Keratinocyte (primary cell): ENCODE measurements around the gene ENKUR. TPM values are rescaled to one million over a fixed set of nuclear protein-coding genes. Genes with fewer than 3 reads are reported as not detected.

Experiments
- DNase-seq: peaks from one replicate; pipeline ENCODE4 v3.0.0-alpha.2; 2011; ENCODE audit warnings: low read depth, missing footprints, low spot score
- FAIRE-seq: peaks from 2 replicates; lab custom pipeline; 2011; peaks lifted over from hg19 to GRCh38; lab: Jason Lieb, UNC
- H2AFZ ChIP-seq: 2 replicates; pipeline ENCODE4 v1.6.0; 2012; ENCODE audit warnings: low read length, control low read depth, inconsistent platforms; ENCODE audit not compliant: control insufficient read depth
- H3K27ac ChIP-seq: 2 replicates; pipeline ENCODE4 v1.5.1; 2011; ENCODE audit warnings: low read length; ENCODE audit not compliant: control insufficient read depth, insufficient read depth
- H3K27me3 ChIP-seq: 3 replicates; pipeline ENCODE4 v1.6.0; 2011; ENCODE audit warnings: low read length; ENCODE audit not compliant: control insufficient read depth, insufficient read depth; ENCODE audit errors: extremely low read depth
- H3K36me3 ChIP-seq, 2 experiments: 2 replicates in 1 of 2; 3 replicates in 1 of 2; pipeline ENCODE4 v1.5.1; 2011; ENCODE audit warnings: low read length in 2 of 2, mild to moderate bottlenecking in 1 of 2; ENCODE audit not compliant: control insufficient read depth in 2 of 2, insufficient read depth in 2 of 2; ENCODE audit errors: extremely low read depth in 1 of 2
- H3K4me1 ChIP-seq: 3 replicates; pipeline ENCODE4 v1.5.1; 2011; ENCODE audit warnings: low read length; ENCODE audit not compliant: control insufficient read depth, insufficient read depth; ENCODE audit errors: extremely low read depth
- H3K4me2 ChIP-seq: 3 replicates; pipeline ENCODE4 v1.6.0; 2011; ENCODE audit warnings: low read depth, low read length; ENCODE audit not compliant: control insufficient read depth, insufficient read depth; ENCODE audit errors: extremely low read depth
- H3K4me3 ChIP-seq, 3 experiments: fragments of 200-600 bp in 1 of 3; sonication (generic) in 1 of 3; 2 replicates in 2 of 3; 3 replicates in 1 of 3; pipeline ENCODE4 v1.5.1; 2011 to 2016; ENCODE audit warnings: low read length in 3 of 3, mild to moderate bottlenecking in 3 of 3, control low read depth in 2 of 3, inconsistent platforms in 1 of 3, low read depth in 1 of 3, mixed read lengths in 1 of 3, mixed run types in 1 of 3, moderate library complexity in 1 of 3; ENCODE audit not compliant: control insufficient read depth in 2 of 3, insufficient read depth in 2 of 3; ENCODE audit errors: extremely low read depth in 1 of 3
- H3K79me2 ChIP-seq: 2 replicates; pipeline ENCODE4 v1.6.0; 2012; ENCODE audit warnings: low read length; ENCODE audit not compliant: control insufficient read depth, insufficient read depth
- H3K9ac ChIP-seq: 3 replicates; pipeline ENCODE4 v1.6.0; 2011; ENCODE audit warnings: low read length; ENCODE audit not compliant: control insufficient read depth, insufficient read depth; ENCODE audit errors: extremely low read depth
- H3K9me1 ChIP-seq: 3 replicates; pipeline ENCODE4 v1.6.0; 2011; ENCODE audit warnings: low read length; ENCODE audit not compliant: control insufficient read depth, insufficient read depth; ENCODE audit errors: extremely low read depth
- H3K9me3 ChIP-seq: 2 replicates; pipeline ENCODE4 v1.5.1; 2012; ENCODE audit warnings: low read depth, low read length; ENCODE audit not compliant: control insufficient read depth
- H4K20me1 ChIP-seq: 3 replicates; pipeline ENCODE4 v1.6.0; 2011; ENCODE audit warnings: low read length; ENCODE audit not compliant: control insufficient read depth, insufficient read depth; ENCODE audit errors: extremely low read depth
- EZH2 ChIP-seq: IDR thresholded peaks from one replicate; pipeline ENCODE4 v1.6.1; 2012; ENCODE audit warnings: inconsistent platforms, mild to moderate bottlenecking, low read length, moderate library complexity
- dilution Hi-C: fragments of 300-500 bp; cut with MboI; formaldehyde crosslinking; loops from one replicate; pipeline ENCODE4 v1.7.0; 2020; ENCODE audit warnings: low sequenced_read_pairs; ENCODE audit not compliant: extremely low pct_ligation_motif_present
- polyA plus RNA-seq, 5 experiments: library from polyadenylated mRNA; depleted of rRNA in 3 of 5; stranded (reverse) in 3 of 5; stranded (forward) in 1 of 5; unstranded in 1 of 5; fragments of >200 nt; gene quantifications; 1 replicate in 1 of 5; 2 replicates in 3 of 5; 3 replicates in 1 of 5; pipeline versions ENCODE4 v1.2.1 to v1.2.3, GENCODE V29; 2011 to 2012; ENCODE audit warnings: missing spikeins in 2 of 5, low read depth in 1 of 5, low replicate concordance in 1 of 5
- TF ChIP-seq, protein P1 (sequence below), 3 experiments: IDR thresholded peaks in 1 of 3; conservative IDR thresholded peaks in 1 of 3; optimal IDR thresholded peaks in 1 of 3; 2 replicates in 2 of 3; 3 replicates in 1 of 3; pipeline versions ENCODE3 to v1.5.1; 2011; ENCODE audit warnings: low read length in 3 of 3, mild to moderate bottlenecking in 3 of 3, moderate library complexity in 2 of 3, control low read depth in 1 of 3, inconsistent platforms in 1 of 3; ENCODE audit not compliant: insufficient read depth in 2 of 3; ENCODE audit errors: extremely low read depth in 1 of 3

The ENKUR gene
- polyA plus RNA-seq, 1 donor (not counting 4 experiments of a cell fraction or from before 2014, with no cell fraction given), result 0.03 TPM

DNA sequence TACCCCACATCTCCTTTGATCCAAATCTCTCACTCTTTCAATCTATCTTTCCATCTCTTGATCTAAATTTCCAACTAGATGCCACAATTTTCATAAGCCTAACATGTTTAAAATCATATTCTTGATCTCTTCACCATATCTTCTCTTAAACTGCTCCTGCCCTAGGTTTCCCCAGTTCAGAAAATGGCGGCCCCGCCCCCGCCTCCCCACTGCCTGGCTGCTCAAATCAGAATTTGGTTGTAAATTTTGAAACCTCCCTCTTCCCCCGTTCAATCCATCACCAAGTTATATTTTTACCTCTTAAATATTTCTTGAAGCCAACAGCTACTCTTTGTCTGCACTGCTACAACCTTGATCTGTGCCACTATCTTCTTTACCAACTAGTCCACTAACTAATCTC lies 36.3 kb downstream of the ENKUR start:
- FAIRE-seq, result no peak
- TF ChIP-seq, protein P1, sequence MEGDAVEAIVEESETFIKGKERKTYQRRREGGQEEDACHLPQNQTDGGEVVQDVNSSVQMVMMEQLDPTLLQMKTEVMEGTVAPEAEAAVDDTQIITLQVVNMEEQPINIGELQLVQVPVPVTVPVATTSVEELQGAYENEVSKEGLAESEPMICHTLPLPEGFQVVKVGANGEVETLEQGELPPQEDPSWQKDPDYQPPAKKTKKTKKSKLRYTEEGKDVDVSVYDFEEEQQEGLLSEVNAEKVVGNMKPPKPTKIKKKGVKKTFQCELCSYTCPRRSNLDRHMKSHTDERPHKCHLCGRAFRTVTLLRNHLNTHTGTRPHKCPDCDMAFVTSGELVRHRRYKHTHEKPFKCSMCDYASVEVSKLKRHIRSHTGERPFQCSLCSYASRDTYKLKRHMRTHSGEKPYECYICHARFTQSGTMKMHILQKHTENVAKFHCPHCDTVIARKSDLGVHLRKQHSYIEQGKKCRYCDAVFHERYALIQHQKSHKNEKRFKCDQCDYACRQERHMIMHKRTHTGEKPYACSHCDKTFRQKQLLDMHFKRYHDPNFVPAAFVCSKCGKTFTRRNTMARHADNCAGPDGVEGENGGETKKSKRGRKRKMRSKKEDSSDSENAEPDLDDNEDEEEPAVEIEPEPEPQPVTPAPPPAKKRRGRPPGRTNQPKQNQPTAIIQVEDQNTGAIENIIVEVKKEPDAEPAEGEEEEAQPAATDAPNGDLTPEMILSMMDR (optimal IDR thresholded peaks at IDR 0.05 in 1 of 3, IDR thresholded peaks at IDR 0.05 in 1 of 3, conservative IDR thresholded peaks at IDR 0.05 in 1 of 3; ENCODE audit: extremely low read depth in 1 of 3, insufficient read depth in 2 of 3, low read length in 3 of 3), result no peak
- TF ChIP-seq EZH2, result no peak

DNA sequence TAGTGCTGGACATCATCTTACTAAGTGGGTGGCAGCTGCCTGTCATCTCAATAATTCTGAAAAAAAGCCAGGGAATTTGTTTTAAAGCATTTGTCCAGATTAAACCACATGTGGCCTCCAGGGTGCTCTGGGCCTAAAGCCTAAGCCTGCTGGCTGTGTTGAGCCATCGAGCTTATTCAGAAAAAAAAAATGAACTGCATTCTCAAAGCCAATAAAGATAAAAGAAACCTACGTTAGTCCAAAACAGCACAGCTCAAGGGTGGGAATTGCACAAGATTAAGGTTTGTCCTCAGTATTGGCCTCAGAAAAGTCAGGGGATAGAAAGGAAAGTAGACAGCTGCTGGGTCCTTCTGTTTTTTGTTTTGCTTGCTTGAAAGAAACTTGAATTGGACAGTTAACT lies 41.0 kb downstream of the ENKUR start:
- FAIRE-seq (no peak), DNase-seq (no peak)
- dilution Hi-C loops, result no loop called here
- Histone ChIP-seq H3K27me3 (no peaks in the 10 kb centered on the region), H3K79me2 (no peaks in the 10 kb centered on the region), H3K27ac (no peak overlapping the region), H3K9me3 (no peaks in the 10 kb centered on the region), H3K4me1 (no peaks in the 10 kb centered on the region), H3K9me1 (no peaks in the 10 kb centered on the region), H3K9ac (no peak overlapping the region), H2AFZ (no peak overlapping the region), H4K20me1 (no peaks in the 10 kb centered on the region), H3K4me2 (no peak overlapping the region), H3K4me3 (no peak overlapping the region), H3K36me3 (no peaks in the 10 kb centered on the region)
- no peak for TF ChIP-seq EZH2
- TF ChIP-seq, protein P1 (optimal IDR thresholded peaks at IDR 0.05 in 1 of 3, IDR thresholded peaks at IDR 0.05 in 1 of 3, conservative IDR thresholded peaks at IDR 0.05 in 1 of 3; ENCODE audit: extremely low read depth in 1 of 3, insufficient read depth in 2 of 3, low read length in 3 of 3), result no peak

More for the DNA sequence above, 36.3 kb downstream of the ENKUR start:
- Histone ChIP-seq H3K9me1 (no peaks in the 10 kb centered on the region), H3K36me3 (no peaks in the 10 kb centered on the region), H3K4me2 (no peak overlapping the region), H4K20me1 (no peaks in the 10 kb centered on the region), H3K79me2 (no peaks in the 10 kb centered on the region), H3K9ac (no peak overlapping the region), H3K27ac (no peak overlapping the region), H3K27me3 (no peaks in the 10 kb centered on the region), H3K4me1 (no peaks in the 10 kb centered on the region), H3K9me3 (no peaks in the 10 kb centered on the region), H2AFZ (no peak overlapping the region), H3K4me3 (no peak overlapping the region)
- no peak for DNase-seq
- dilution Hi-C loops, result no loop called here
